Spleen (tissue), 11 donors: ENCODE data around the gene UBE2I. TPM values are rescaled to one million over a fixed set of nuclear protein-coding genes. Genes with fewer than 3 reads are reported as not detected.
A peak's percentile ranks its signal among the peaks of the same experiment; 100 is the strongest.

Experiments used
- DNase-seq: peaks from one replicate; pipeline ENCODE4 v3.0.0-alpha.2; 2020
- H3K27ac ChIP-seq, 8 donors: fragments of 200-600 bp; sonication (generic) in 7 of 8; 1 replicate in 4 of 8; 2 replicates in 4 of 8; pipeline versions ENCODE4 v1.5.0 to v1.8.0; 2016 to 2021; ENCODE audit warnings: inconsistent platforms in 4 of 8, mild to moderate bottlenecking in 4 of 8, moderate library complexity in 1 of 8
- H3K27me3 ChIP-seq, 7 donors: fragments of 200-600 bp; sonication (generic) in 6 of 7; replicated peaks in 1 of 7; 1 replicate in 4 of 7; 2 replicates in 3 of 7; pipeline versions ENCODE4 v1.5.0 to v1.8.0; 2016 to 2021; ENCODE audit warnings: inconsistent platforms in 3 of 7, mild to moderate bottlenecking in 1 of 7
- H3K36me3 ChIP-seq, 6 donors: fragments of 200-600 bp; sonication (generic) in 5 of 6; 1 replicate in 4 of 6; 2 replicates in 2 of 6; pipeline versions ENCODE4 v1.5.0 to v1.8.0; 2016 to 2021; ENCODE audit warnings: inconsistent platforms in 2 of 6
- H3K4me1 ChIP-seq, 6 donors: fragments of 200-600 bp; sonication (generic) in 5 of 6; 1 replicate in 3 of 6; 2 replicates in 3 of 6; pipeline versions ENCODE4 v1.5.0 to v1.8.0; 2016 to 2021; ENCODE audit warnings: inconsistent platforms in 3 of 6
- H3K4me3 ChIP-seq, 8 donors: fragments of 200-600 bp; sonication (generic) in 7 of 8; 1 replicate in 4 of 8; 2 replicates in 4 of 8; pipeline versions ENCODE4 v1.5.0 to v1.8.0; 2016 to 2021; ENCODE audit warnings: inconsistent platforms in 4 of 8, mild to moderate bottlenecking in 4 of 8, moderate library complexity in 2 of 8
- H3K9me3 ChIP-seq, 8 donors: fragments of 200-600 bp; sonication (generic) in 7 of 8; 1 replicate in 4 of 8; 2 replicates in 4 of 8; pipeline versions ENCODE4 v1.5.0 to v1.8.0; 2016 to 2021; ENCODE audit warnings: inconsistent platforms in 4 of 8
- POLR2A ChIP-seq, 3 donors: fragments of 450-650 bp; IDR thresholded peaks; one replicate each; pipeline ENCODE4 v1.5.1; 2017; ENCODE audit warnings: antibody characterized with exemption in 3 of 3, mild to moderate bottlenecking in 1 of 3
- POLR2AphosphoS5 ChIP-seq, 3 donors: sonication (generic); formaldehyde crosslinking; IDR thresholded peaks; one replicate each; pipeline ENCODE4 v1.5.1; 2017; ENCODE audit warnings: antibody characterized with exemption in 3 of 3
- WGBS, 5 donors: extraction: QIAGEN DNeasy Blood & Tissue Kit in 3 of 5; methylation state at CpG; one replicate each; pipeline versions ENCODE4 v1.1.5 to v1.1.7; 2013 to 2018; 5-methylcytosine and 5-hydroxymethylcytosine counted together
- intact Hi-C: fragments of 100-400 bp; cut with DNase I; formaldehyde crosslinking; loops from one replicate; pipeline ENCODE4 v1.15.0; 2023; ENCODE audit warnings: low total_unique reads
- polyA plus RNA-seq, 3 donors: library from polyadenylated mRNA; stranded (reverse); fragments of 200-250 nt; gene quantifications; one replicate each; pipeline ENCODE4 v1.2.1, GENCODE V29; 2013
- total RNA-seq, 7 donors: library from RNA; depleted of rRNA in 3 of 7; stranded (reverse); fragments of >200 nt in 3 of 7; fragmentation: NEBNext Ultra II Directional in 4 of 7; extraction: Animal tissue kit (Norgen Biotek cat#: 25700) in 4 of 7; gene quantifications; one replicate each; pipeline versions ENCODE4 v1.1.0 to v1.2.1, GENCODE V29; 2016 to 2021
- TF ChIP-seq, protein P1 (sequence below), 11 experiments: fragments of 200-600 bp in 7 of 11; fragments of 450-650 bp in 4 of 11; sonication (generic) in 4 of 11; IDR thresholded peaks in 8 of 11; conservative IDR thresholded peaks in 3 of 11; 1 replicate in 7 of 11; 2 replicates in 4 of 11; pipeline versions ENCODE4 v1.4.0 to v1.8.0; 2016 to 2021; ENCODE audit warnings: antibody characterized with exemption in 11 of 11, inconsistent platforms in 4 of 11, mild to moderate bottlenecking in 1 of 11
- donor health status: healthy with polysubstance abuse.
- donor health status: DM: no; HTN: no; CAD: no; lungs with moderate emphysema.
- donor health status: DM: no; HTN: no; CAD: no.
- donor health status: Bipolar disorder and iron deficiency.
- donor health status: healthy.
- donor health status: DM: no; HTN: no; CAD: no.
- donor health status: DM: yes; HTN: yes; CAD: no.

UBE2I gene
- total and polyA plus RNA-seq, 10 donors: 78.1 to 142 (median 119) TPM

DNA sequence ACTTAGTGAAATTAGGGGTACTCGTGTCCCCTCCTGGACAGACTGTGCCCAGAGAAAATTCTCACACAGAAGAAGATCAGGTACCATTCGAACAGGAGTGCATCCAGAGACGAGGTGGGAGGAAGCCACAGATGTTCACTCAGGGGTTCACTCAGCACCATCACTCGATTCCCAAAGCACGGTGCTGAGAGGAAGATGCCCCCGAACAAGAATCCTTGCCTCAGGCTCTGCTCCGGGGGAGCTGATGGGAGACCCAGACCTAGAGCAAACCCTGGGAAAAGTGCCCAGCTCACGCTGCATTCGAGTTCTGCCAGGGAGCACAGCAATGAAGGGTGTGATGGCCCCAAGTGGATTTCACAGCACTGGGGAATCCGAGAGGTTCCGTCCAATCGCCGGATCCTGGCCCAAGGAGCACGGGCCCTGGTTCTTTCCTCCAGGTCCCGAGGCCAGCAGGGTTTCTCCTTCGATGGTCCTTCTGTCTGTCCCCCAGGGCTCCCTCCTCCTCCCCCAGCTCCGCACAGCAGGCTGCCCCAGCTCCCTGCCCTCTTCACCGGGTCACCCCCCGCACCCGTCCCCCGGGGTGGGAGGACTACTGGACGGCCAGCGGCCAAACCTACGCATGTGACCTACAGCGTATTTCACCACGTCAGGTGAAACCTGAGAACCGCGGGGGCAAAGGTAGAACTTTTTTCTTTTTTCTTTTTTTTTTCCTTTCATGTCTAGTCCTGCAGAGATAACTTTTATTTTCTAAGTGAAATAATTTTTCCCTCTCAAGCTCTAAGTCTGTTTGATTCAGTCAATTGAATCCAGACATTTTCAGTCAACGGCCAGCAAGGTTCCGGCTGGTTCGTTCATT is 10.2 kb upstream of the UBE2I start:
- TF ChIP-seq POLR2AphosphoS5 (IDR thresholded peaks at IDR 0.05): no peak
- TF ChIP-seq, protein P1, sequence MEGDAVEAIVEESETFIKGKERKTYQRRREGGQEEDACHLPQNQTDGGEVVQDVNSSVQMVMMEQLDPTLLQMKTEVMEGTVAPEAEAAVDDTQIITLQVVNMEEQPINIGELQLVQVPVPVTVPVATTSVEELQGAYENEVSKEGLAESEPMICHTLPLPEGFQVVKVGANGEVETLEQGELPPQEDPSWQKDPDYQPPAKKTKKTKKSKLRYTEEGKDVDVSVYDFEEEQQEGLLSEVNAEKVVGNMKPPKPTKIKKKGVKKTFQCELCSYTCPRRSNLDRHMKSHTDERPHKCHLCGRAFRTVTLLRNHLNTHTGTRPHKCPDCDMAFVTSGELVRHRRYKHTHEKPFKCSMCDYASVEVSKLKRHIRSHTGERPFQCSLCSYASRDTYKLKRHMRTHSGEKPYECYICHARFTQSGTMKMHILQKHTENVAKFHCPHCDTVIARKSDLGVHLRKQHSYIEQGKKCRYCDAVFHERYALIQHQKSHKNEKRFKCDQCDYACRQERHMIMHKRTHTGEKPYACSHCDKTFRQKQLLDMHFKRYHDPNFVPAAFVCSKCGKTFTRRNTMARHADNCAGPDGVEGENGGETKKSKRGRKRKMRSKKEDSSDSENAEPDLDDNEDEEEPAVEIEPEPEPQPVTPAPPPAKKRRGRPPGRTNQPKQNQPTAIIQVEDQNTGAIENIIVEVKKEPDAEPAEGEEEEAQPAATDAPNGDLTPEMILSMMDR (IDR thresholded peaks at IDR 0.05 in 8 of 11, conservative IDR thresholded peaks at IDR 0.05 in 3 of 11): no peak
- no peak for TF ChIP-seq POLR2A (IDR thresholded peaks at IDR 0.05)
- DNase-seq: no peak
- Histone ChIP-seq H3K27ac (no peak overlapping the region), H3K36me3 (no peaks in the 10 kb centered on the region), H3K4me1 (peaks cover 0 to 61% (median 32%) of the 10 kb centered on the region in 6 donors), H3K27me3 (peaks cover 0 to 62% (median 6%) of the 10 kb centered on the region in 7 donors), H3K4me3 (no peak overlapping the region), H3K9me3 (no peaks in the 10 kb centered on the region)
- intact Hi-C loops: no loop called here
- WGBS, 5 donors: 79 to 87% (median 81%) methylated on average over 30 to 31 of the region's 31 CpGs

DNA sequence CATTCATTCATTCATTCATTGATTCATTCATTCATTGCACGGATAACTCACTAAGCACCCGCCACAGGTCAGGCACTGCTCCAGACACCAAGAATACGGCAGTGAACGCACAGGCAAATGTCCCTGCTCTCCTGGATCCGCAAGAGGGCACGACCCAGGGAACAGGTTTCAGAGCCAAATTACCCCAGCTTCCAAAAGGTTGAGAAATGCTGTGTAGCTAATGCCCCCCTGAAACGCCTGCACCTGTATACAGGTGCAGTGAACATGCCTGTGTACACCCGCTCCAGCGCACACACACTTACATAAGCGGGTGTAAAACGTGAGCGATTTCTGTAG is 9.6 kb upstream of the UBE2I start:
- intact Hi-C loops: no loop called here
- H3K4me3 ChIP-seq: no peak overlapping the region
- H3K27me3 ChIP-seq: peaks cover 0 to 56% (median 6%) of the 10 kb centered on the region in 7 donors
- no peak for TF ChIP-seq POLR2AphosphoS5 (IDR thresholded peaks at IDR 0.05)
- no peak for TF ChIP-seq POLR2A (IDR thresholded peaks at IDR 0.05)
- TF ChIP-seq, protein P1 (IDR thresholded peaks at IDR 0.05 in 8 of 11, conservative IDR thresholded peaks at IDR 0.05 in 3 of 11): no peak
- H3K9me3 ChIP-seq: no peaks in the 10 kb centered on the region
- H3K4me1 ChIP-seq: peaks cover 0 to 62% (median 38%) of the 10 kb centered on the region in 6 donors
- H3K36me3 ChIP-seq: no peaks in the 10 kb centered on the region
- no peak for DNase-seq
- 77 to 91% (median 85%) methylated on average over 12 of the region's 12 CpGs for WGBS, 5 donors
- no peak overlapping the region for H3K27ac ChIP-seq

DNA sequence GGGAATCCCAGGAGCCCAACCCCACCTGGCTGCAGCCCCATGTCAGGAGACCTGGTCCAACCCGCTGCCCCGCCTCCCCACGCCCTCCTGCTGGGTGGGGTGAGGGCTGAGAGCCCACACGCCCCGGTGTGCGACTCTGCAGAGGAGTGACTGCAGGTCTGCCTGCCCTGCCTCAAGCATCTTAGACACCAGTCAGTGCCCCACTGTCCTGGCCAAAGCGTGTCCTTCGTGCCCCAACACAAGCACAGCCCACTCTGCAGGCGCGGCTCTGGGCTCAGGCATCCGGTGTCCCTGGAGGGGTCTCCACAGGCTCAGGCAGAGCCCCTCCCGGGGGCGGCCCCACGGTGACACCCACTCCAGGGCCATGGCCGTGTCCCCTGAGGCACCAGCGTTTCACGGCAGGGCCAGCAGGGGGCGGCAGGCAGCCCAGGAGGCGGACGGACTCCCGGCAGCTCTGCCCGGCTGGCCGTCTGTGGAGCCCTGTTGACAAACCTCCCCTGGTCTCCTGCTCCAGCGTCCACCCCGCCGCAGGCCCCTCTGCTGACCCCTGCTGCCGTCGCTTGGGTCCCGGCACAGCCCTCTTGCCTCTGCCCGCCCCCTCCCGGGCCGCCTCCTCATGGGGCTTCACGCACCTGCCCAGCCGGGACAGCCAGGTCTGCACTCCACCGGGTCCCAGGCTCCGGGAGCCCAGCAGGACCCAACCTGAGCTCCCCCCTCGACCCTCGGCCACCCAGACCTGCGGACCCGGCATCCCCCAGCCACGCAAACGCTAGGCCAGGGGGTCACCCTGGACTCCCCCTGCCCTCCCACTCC is 8.6 kb upstream of the UBE2I start:
- no peaks in the 10 kb centered on the region for H3K36me3 ChIP-seq
- intact Hi-C loops: no loop called here
- 11 to 17% (median 15%) methylated on average over 7 to 42 of the region's 42 CpGs for WGBS, 5 donors
- peak; percentile 44 to 75 (median 54) for TF ChIP-seq POLR2AphosphoS5 (IDR thresholded peaks at IDR 0.05)
- TF ChIP-seq, protein P1 (IDR thresholded peaks at IDR 0.05 in 8 of 11, conservative IDR thresholded peaks at IDR 0.05 in 3 of 11): peak; percentile 77 to 96 (median 89)
- no peak for TF ChIP-seq POLR2A (IDR thresholded peaks at IDR 0.05)
- no peaks in the 10 kb centered on the region for H3K9me3 ChIP-seq
- DNase-seq: peak; percentile 94
- H3K27ac ChIP-seq: peak overlapping the region in 2 of 8 donors; percentile 30 to 33
- H3K27me3 ChIP-seq: peaks cover 0 to 49% (median 6%) of the 10 kb centered on the region in 7 donors
- H3K4me1 ChIP-seq: peaks cover 0 to 67% (median 45%) of the 10 kb centered on the region in 6 donors
- H3K4me3 ChIP-seq: peak overlapping the region in 3 of 8 donors; percentile 4 to 54 (median 13)
